ENCODE measurements around the gene SIPA1L3.

DNA sequence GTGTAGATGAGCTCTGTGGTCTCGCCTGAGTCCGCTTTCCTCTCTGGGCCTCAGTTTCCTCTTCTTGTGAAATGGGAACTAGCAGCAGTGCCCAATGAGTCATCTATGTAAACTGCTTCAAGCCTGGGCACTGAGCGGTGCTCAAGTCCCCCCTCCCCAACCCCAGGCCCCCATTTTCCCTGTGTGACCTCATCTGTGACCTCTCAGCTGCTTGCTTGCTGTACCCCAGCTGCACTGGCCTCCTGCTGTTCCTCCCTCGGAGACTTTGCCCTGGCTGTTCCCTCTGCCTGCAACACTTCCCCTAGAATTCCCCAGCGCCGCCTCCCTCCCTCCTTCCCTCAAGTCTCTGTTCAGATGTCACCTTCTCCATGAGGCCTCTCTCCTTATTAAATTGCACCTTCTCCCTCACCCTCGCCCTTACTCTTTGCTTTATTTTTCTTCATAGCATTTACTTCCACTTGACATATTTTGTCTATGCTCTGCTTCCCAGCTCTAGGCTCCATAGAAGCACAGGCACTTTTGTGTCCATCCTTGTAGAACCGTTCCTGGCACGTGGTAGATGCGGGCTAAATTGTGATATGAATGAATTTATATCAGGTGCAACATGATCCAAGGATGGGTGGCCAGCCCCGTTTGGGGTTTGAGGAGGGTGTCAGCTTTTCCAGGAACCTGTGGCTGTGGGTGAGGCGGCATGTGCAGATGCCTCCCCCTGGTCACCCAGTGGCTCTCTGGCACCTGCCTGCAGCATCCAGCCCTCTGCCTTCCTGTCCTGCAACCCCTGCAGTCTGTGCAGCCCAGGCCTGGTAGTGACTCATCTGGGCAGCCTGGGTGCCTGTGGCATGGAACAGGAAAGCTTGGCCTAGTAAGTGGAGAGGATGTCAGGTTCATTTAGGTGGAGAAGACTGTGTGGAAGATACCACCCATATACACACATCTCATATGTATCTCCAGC is 26.3 kb downstream of the SIPA1L3 start:
- TF ChIP-seq, protein P1, sequence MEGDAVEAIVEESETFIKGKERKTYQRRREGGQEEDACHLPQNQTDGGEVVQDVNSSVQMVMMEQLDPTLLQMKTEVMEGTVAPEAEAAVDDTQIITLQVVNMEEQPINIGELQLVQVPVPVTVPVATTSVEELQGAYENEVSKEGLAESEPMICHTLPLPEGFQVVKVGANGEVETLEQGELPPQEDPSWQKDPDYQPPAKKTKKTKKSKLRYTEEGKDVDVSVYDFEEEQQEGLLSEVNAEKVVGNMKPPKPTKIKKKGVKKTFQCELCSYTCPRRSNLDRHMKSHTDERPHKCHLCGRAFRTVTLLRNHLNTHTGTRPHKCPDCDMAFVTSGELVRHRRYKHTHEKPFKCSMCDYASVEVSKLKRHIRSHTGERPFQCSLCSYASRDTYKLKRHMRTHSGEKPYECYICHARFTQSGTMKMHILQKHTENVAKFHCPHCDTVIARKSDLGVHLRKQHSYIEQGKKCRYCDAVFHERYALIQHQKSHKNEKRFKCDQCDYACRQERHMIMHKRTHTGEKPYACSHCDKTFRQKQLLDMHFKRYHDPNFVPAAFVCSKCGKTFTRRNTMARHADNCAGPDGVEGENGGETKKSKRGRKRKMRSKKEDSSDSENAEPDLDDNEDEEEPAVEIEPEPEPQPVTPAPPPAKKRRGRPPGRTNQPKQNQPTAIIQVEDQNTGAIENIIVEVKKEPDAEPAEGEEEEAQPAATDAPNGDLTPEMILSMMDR (IDR thresholded peaks at IDR 0.05): no peak
- TF ChIP-seq POLR2AphosphoS5 (IDR thresholded peaks at IDR 0.05; ENCODE audit: low read depth, low read length): no peak
- no peak for TF ChIP-seq SIN3A (IDR thresholded peaks at IDR 0.05; ENCODE audit: borderline replicate concordance, insufficient read depth, low read depth, low read length)

Data from Panc1 (cell line).